HS-27A (cell line): ENCODE results near the gene USP54.

Source experiments
- DNase-seq: peaks from one replicate; pipeline ENCODE4 v3.0.0-alpha.2; 2012; ENCODE audit warnings: low read depth, missing footprints

Gene USP54

GRCh38 chr10:73467206-73467605 is 123.9 kb downstream of the USP54 start:
- no peak for DNase-seq

- DNase-seq, result no peak
These were observed 125.0 kb downstream of the USP54 start for GRCh38 chr10:73465978-73466726.

- DNase-seq, result no peak
These were observed 130.2 kb downstream of the USP54 start for GRCh38 chr10:73460897-73461296.

- DNase-seq, result no peak
These were observed 131.3 kb downstream of the USP54 start for GRCh38 chr10:73459683-73460314.

GRCh38 chr10:73456187-73456890 is 134.8 kb downstream of the USP54 start:
- no peak for DNase-seq

GRCh38 chr10:73449113-73449512 is 142.0 kb downstream of the USP54 start:
- no peak for DNase-seq

- no peak for DNase-seq
These were observed 142.8 kb downstream of the USP54 start for GRCh38 chr10:73448384-73448783.
